PC-9 (cell line): ENCODE results near the gene SH3TC1. TPM values are rescaled to one million over a fixed set of nuclear protein-coding genes. Genes with fewer than 3 reads are reported as not detected.

Source experiments
- BruUV-seq: library from RNA; stranded (reverse); fragments of 400-500 nt; replicated peaks from 2 replicates; lab custom pipeline; 2021; lab: Mats Ljungman, UMichigan
- CTCF ChIA-PET: fragments of 300-600 bp; sonication (Branson Sonifier 250); formaldehyde crosslinking; loops from one replicate; lab custom pipeline; 2022; ENCODE audit warnings: antibody characterized with exemption; lab: Charles Lee
- POLR2A ChIA-PET: fragments of 300-600 bp; sonication (Branson Sonifier 250); formaldehyde crosslinking; loops from one replicate; lab custom pipeline; 2022; ENCODE audit warnings: antibody characterized with exemption; ENCODE audit not compliant: unreplicated experiment; lab: Charles Lee
- DNase-seq, 2 experiments: peaks; one replicate each; pipeline versions ENCODE4 v3.0.0 to v3.0.0-alpha.2; 2015 to 2022; ENCODE audit warnings: mixed read lengths in 1 of 2
- H2AFZ ChIP-seq: fragments of 200-600 bp; sonication (generic); 2 replicates; pipeline ENCODE4 v1.8.1; 2017; ENCODE audit warnings: antibody characterized with exemption
- H3F3A ChIP-seq: fragments of 200-600 bp; sonication (generic); 2 replicates; pipeline ENCODE4 v1.8.1; 2017; ENCODE audit warnings: antibody characterized with exemption, mild to moderate bottlenecking, low read depth; ENCODE audit not compliant: insufficient read depth
- H3K27ac ChIP-seq: fragments of 200-600 bp; sonication (generic); 2 replicates; pipeline ENCODE4 v1.6.1; 2016; ENCODE audit warnings: mixed run types
- H3K27me3 ChIP-seq: fragments of 200-600 bp; sonication (generic); 2 replicates; pipeline ENCODE4 v1.6.1; 2016; ENCODE audit warnings: low read depth, mixed run types; ENCODE audit not compliant: insufficient read depth
- H3K36me3 ChIP-seq: fragments of 200-600 bp; sonication (generic); 2 replicates; pipeline ENCODE4 v1.6.1; 2016; ENCODE audit warnings: low read depth, mixed run types
- H3K4me1 ChIP-seq: fragments of 200-600 bp; sonication (generic); replicated peaks from 2 replicates; pipeline ENCODE4 v1.6.1; 2016; ENCODE audit warnings: mixed run types; ENCODE audit not compliant: insufficient read depth
- H3K4me2 ChIP-seq: fragments of 200-600 bp; sonication (generic); 2 replicates; pipeline ENCODE4 v1.6.1; 2017; ENCODE audit warnings: mixed run types
- H3K4me3 ChIP-seq: fragments of 200-600 bp; sonication (generic); 2 replicates; pipeline ENCODE4 v1.6.1; 2016; ENCODE audit warnings: mixed run types
- H3K79me2 ChIP-seq: fragments of 200-600 bp; sonication (generic); 2 replicates; pipeline ENCODE4 v1.6.1; 2017; ENCODE audit warnings: low read depth, mixed run types
- H3K9me2 ChIP-seq: fragments of 200-600 bp; sonication (generic); 2 replicates; pipeline ENCODE4 v1.8.1; 2017; ENCODE audit warnings: mild to moderate bottlenecking; ENCODE audit not compliant: insufficient read depth
- H3K9me3 ChIP-seq: fragments of 200-600 bp; sonication (generic); 2 replicates; pipeline ENCODE4 v1.8.1; 2016; ENCODE audit warnings: low read depth; ENCODE audit not compliant: insufficient read depth
- H4K20me1 ChIP-seq: fragments of 200-600 bp; sonication (generic); 2 replicates; pipeline ENCODE4 v1.8.1; 2017; ENCODE audit not compliant: insufficient read depth
- CTCF ChIP-seq: fragments of 200-600 bp; sonication (generic); conservative IDR thresholded peaks from 2 replicates; pipeline ENCODE4 v1.6.1; 2017; ENCODE audit warnings: mixed run types, antibody characterized with exemption, mild to moderate bottlenecking, moderate library complexity
- EZH2 ChIP-seq: fragments of 200-600 bp; sonication (generic); IDR thresholded peaks from 2 replicates; pipeline ENCODE4 v1.8.0; 2017; ENCODE audit warnings: antibody characterized with exemption, low read depth
- intact Hi-C: fragments of 100-400 bp; cut with micrococcal nuclease; formaldehyde crosslinking; loops from one replicate; pipeline ENCODE4 v1.10.0; 2022; ENCODE audit not compliant: unreplicated experiment
- total RNA-seq: library from RNA; stranded (reverse); gene quantifications from 2 replicates; pipeline ENCODE4 v1.2.3, GENCODE V29; 2021

SH3TC1 gene
- total RNA-seq, 1 experiment from 2014 or later = 5.2 TPM

DNA sequence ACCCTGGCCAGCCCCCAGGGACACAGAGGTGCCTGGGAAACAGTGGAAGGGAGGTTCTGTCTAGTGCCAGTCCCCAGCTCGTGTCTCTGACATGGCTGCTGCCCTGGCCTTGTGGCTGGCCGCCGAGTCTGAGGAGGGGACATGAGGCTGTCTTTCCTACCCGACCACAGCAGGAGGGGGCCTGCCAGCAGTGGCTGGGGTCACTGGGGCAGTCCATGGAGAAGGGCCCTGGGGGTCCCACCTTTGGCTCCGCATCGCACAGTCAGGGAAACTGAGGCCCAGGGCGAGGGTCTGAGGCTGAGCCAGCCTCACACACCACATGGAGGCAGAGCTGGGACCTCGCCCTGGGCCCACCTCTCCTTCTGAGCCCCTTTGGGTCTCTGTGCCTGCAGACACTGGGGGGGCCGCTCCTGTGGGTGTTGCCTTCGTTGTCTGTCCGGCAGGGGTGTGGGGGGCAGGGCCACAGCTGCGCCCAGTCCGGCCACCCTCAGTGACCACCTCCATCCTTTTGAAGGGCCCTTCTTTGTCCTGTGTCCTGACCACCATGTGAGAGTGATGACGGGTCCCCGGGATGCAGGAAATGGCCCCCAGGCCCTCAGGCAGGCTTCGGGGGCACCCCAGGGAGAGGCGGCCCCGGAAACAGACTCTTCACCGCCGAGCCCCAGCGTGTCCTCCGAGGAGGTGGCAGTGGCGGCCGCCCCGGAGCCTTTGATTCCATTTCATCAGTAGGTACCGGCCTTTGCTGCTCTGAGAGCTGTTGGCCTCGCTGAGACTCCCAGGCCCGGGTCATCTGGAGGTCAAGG, 17.6 kb downstream of the SH3TC1 start:
- H3K4me2 ChIP-seq = no peak overlapping the region
- no peaks in the 10 kb centered on the region for H4K20me1 ChIP-seq
- H3K36me3 ChIP-seq = no peaks in the 10 kb centered on the region
- DNase-seq = no peak
- no peaks in the 10 kb centered on the region for H3K27me3 ChIP-seq
- peaks cover 4% of the 10 kb centered on the region; the same call in 1 of the 2 replicates for H3F3A ChIP-seq
- intact Hi-C loops = no loop called here
- H3K9me3 ChIP-seq = no peaks in the 10 kb centered on the region
- ChIA-PET CTCF (no interaction called here), POLR2A (no interaction called here)
- no peaks in the 10 kb centered on the region for H3K79me2 ChIP-seq
- peaks cover 5% of the 10 kb centered on the region; the same call in 1 of the 2 replicates for H3K4me1 ChIP-seq
- no peak for TF ChIP-seq CTCF
- TF ChIP-seq EZH2 = no peak
- no TSS peak for BruUV-seq
- H3K4me3 ChIP-seq = no peak overlapping the region
- H3K27ac ChIP-seq = no peak overlapping the region
- H3K9me2 ChIP-seq = no peaks in the 10 kb centered on the region
- no peak overlapping the region for H2AFZ ChIP-seq

- Histone ChIP-seq H3K4me1 (peaks cover 9% of the 10 kb centered on the region; the same call in 1 of the 2 replicates), H3K36me3 (no peaks in the 10 kb centered on the region), H3F3A (peaks cover 5% of the 10 kb centered on the region; the same call in 1 of the 2 replicates), H2AFZ (no peak overlapping the region), H3K9me2 (no peaks in the 10 kb centered on the region), H3K4me2 (no peak overlapping the region), H3K27me3 (no peaks in the 10 kb centered on the region), H3K4me3 (no peak overlapping the region), H3K9me3 (no peaks in the 10 kb centered on the region), H3K27ac (no peak overlapping the region), H4K20me1 (no peaks in the 10 kb centered on the region), H3K79me2 (no peaks in the 10 kb centered on the region)
- POLR2A ChIA-PET = no interaction called here
- no peak for DNase-seq
- no TSS peak for BruUV-seq
- CTCF ChIA-PET = no interaction called here
- TF ChIP-seq CTCF (no peak), EZH2 (no peak)
- intact Hi-C loops = no loop called here
Observed at GRCh38 chr4:8217246-8217511, 18.1 kb downstream of the SH3TC1 start.

GRCh38 chr4:8217871-8218270, 18.8 kb downstream of the SH3TC1 start:
- TF ChIP-seq EZH2 (no peak), CTCF (no peak)

More at GRCh38 chr4:8217871-8218270, 18.8 kb downstream of the SH3TC1 start:
- Histone ChIP-seq H2AFZ (no peak overlapping the region), H3K27ac (no peak overlapping the region), H3K79me2 (no peaks in the 10 kb centered on the region), H3K9me3 (no peaks in the 10 kb centered on the region), H3F3A (peaks cover 5% of the 10 kb centered on the region; the same call in 1 of the 2 replicates), H3K4me1 (peaks cover 9% of the 10 kb centered on the region; the same call in 1 of the 2 replicates), H3K9me2 (no peaks in the 10 kb centered on the region), H3K27me3 (no peaks in the 10 kb centered on the region), H3K36me3 (no peaks in the 10 kb centered on the region), H3K4me2 (no peak overlapping the region), H4K20me1 (no peaks in the 10 kb centered on the region), H3K4me3 (no peak overlapping the region)
- POLR2A ChIA-PET = no interaction called here
- CTCF ChIA-PET = no interaction called here
- no TSS peak for BruUV-seq
- intact Hi-C loops = no loop called here
- no peak for DNase-seq
